Activated T-cell treated with anti-CD3 and anti-CD28 coated beads, Interleukin-2, amount 50 U/mL, for 48 hours (primary cell): Measurements from ENCODE around the gene GRIP2.

Experiments used
- DNase-seq, 2 experiments: peaks; one replicate each; pipeline ENCODE4 v3.0.0-alpha.2; 2020

GRIP2 gene

GRCh38 chr3:14450506-14450905 lies 89.6 kb downstream of the GRIP2 start:
- no peak for DNase-seq

GRCh38 chr3:14448756-14449727 lies 91.1 kb downstream of the GRIP2 start:
- DNase-seq, result no peak

GRCh38 chr3:14448063-14448462 lies 92.1 kb downstream of the GRIP2 start:
- DNase-seq, result no peak

GRCh38 chr3:14446988-14447570 lies 93.1 kb downstream of the GRIP2 start:
- DNase-seq, result no peak

- no peak for DNase-seq
These were observed 94.4 kb downstream of the GRIP2 start for GRCh38 chr3:14445773-14446172.

- DNase-seq, result no peak
These were observed 95.8 kb downstream of the GRIP2 start for GRCh38 chr3:14444380-14444779.

GRCh38 chr3:14441920-14442300 lies 98.2 kb downstream of the GRIP2 start:
- DNase-seq, result no peak

GRCh38 chr3:14441240-14441919 lies 98.8 kb downstream of the GRIP2 start:
- no peak for DNase-seq

- no peak for DNase-seq
These were observed 99.5 kb downstream of the GRIP2 start for GRCh38 chr3:14440531-14441239.

- no peak for DNase-seq
These were observed 100.0 kb downstream of the GRIP2 start for GRCh38 chr3:14440168-14440518.

- DNase-seq, result no peak
These were observed 100.5 kb downstream of the GRIP2 start for GRCh38 chr3:14439501-14440167.
